OCI-LY3 (cell line): ENCODE data around the gene CNIH3.

Experiments
- CTCF ChIP-seq: fragments of 200-600, 300-600 bp; sonication (generic); IDR thresholded peaks from 2 replicates; pipeline ENCODE4 v1.5.1; 2014; ENCODE audit warnings: antibody characterized with exemption, low read length, low read depth
- EZH2phosphoT487 ChIP-seq: fragments of 200-600 bp; shearing (Covaris generic); IDR thresholded peaks from 2 replicates; pipeline ENCODE4 v1.6.1; 2018; ENCODE audit warnings: antibody characterized with exemption, mixed run types, low read depth

DNA sequence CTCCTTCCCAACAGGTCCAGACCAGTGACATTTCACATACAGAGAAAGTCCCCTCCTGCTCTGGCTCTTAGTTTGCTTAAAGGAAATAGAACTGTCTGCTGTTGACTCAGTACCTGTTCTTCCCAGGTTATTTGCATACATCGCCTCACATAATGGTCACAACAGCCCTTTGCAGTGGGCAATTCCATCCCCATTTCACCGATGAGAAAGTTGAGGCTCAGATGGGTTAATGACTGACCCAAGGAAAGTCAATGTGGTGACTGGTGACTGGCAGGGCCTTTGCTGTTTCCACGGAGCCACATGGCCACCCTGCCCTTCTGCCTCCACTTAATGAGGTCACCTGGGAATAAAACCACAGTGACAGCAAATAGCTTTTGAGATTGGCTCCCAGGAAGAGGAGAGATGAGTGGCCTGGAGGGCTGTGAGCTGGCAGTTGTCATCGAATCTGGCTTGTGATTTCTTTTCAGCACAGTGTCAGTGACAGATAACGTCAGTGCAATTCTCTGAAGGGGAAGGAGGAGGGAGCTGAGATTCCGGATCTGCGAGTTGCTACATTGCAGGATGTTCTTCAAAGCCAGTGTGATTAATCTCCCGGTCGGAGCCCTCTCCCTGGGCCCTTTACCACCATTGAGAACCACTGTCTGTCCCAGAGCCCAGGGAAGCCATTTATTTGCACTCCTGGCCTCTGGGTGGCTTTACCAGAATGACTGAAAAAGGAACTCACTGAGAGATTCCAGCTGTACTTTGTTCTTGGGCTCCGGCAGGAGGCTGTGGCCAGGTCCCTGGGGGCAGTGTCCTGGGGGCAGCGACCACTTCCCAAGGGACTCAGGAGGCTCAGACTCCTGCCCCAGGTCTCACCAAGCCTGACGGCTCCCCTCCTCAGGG, 117.2 kb downstream of the CNIH3 start:
- TF ChIP-seq CTCF (no peak; the same call in 1 of the 2 replicates), EZH2phosphoT487 (no peak)
